ENCODE data around the gene EFR3B. TPM values are rescaled to one million over a fixed set of nuclear protein-coding genes. Genes with fewer than 3 reads are reported as not detected.

Gene EFR3B
- total RNA-seq, 4 donors from 2014 or later, result 0.40 to 1.2 (median 0.65) TPM

- Histone ChIP-seq H3K27ac (no peak overlapping the region), H3K27me3 (no peaks in the 10 kb centered on the region), H3K36me3 (no peaks in the 10 kb centered on the region), H3K4me1 (no peaks in the 10 kb centered on the region), H3K9me3 (no peaks in the 10 kb centered on the region), H3K4me3 (no peak overlapping the region)
- TF ChIP-seq CTCF (IDR thresholded peaks at IDR 0.05), result peak in 1 of 6 experiments; percentile 14
- TF ChIP-seq POLR2A (IDR thresholded peaks at IDR 0.05), result no peak
- DNase-seq, result no peak
Observed at GRCh38 chr2:25201265-25201664, 159.4 kb downstream of the EFR3B start.

DNA sequence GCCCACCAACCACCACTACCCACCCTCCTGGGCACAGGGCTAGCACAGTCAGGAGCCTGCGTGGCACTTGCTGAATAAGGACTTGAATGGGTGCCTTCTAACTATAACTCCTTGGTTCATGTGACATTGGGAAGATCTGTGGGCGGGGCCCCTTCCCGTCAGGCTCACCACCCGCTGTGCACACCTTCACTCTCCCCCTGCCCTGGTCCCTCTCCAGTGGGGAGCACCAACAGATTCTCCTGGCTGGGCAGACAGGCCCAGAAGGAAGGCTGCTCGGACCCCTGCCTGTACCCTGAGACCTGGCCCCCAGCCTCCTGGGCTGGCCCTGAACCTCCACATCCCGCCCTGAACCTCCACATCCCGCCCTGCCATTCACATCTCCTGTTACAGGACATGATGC, 159.9 kb downstream of the EFR3B start:
- TF ChIP-seq CTCF (IDR thresholded peaks at IDR 0.05), result no peak
- no peak for TF ChIP-seq POLR2A (IDR thresholded peaks at IDR 0.05)
- no peak for DNase-seq

GRCh38 chr2:25202275-25202674, 160.4 kb downstream of the EFR3B start:
- Histone ChIP-seq H3K4me1 (no peaks in the 10 kb centered on the region), H3K27me3 (no peaks in the 10 kb centered on the region), H3K36me3 (no peaks in the 10 kb centered on the region), H3K9me3 (no peaks in the 10 kb centered on the region), H3K27ac (no peak overlapping the region), H3K4me3 (no peak overlapping the region)
- no peak for DNase-seq
- TF ChIP-seq POLR2A (IDR thresholded peaks at IDR 0.05) (no peak), CTCF (IDR thresholded peaks at IDR 0.05) (no peak)

More for the DNA sequence above, 159.9 kb downstream of the EFR3B start:
- Histone ChIP-seq H3K36me3 (no peaks in the 10 kb centered on the region), H3K27me3 (no peaks in the 10 kb centered on the region), H3K27ac (no peak overlapping the region), H3K4me3 (no peak overlapping the region), H3K4me1 (no peaks in the 10 kb centered on the region), H3K9me3 (no peaks in the 10 kb centered on the region)

DNA sequence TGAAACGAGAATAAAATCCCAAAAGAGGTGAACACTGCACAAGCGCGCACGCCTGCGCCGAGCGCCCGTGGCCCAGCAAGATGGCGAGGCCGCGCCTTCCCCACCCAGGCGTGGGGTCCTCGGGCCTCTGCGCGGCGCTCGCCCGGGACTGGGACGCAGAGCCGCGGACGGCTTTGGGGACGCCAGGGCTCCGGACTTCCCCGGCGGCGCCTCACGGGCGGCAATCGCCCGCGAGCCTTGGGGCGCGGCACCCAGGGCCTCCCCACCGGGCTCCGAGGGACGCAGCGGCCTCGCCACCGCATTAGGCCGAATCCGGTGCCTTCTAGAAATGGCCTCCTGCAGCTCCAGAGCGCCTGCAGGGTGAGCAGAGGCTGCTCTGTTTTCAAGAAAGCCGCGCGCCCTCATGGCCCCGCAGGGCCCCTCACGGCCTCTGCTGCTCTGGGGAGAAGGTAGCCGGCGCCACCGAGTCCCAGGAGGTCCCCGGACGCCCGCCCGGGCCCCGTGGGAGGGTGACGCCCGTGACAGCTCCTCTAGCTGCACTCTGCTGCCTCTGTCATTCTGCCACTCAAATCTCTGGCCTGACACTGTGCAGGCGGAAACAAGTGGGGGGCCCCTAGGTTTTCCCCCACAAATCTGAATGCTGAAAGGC, 162.4 kb downstream of the EFR3B start:
- Histone ChIP-seq H3K4me1 (peaks cover 0 to 5% (median under 1%) of the 10 kb centered on the region in 4 donors), H3K27ac (peak overlapping the region in 1 of 4 donors; percentile 64), H3K4me3 (peak overlapping the region; percentile 0 to 41 (median 31)), H3K36me3 (no peaks in the 10 kb centered on the region), H3K27me3 (no peaks in the 10 kb centered on the region), H3K9me3 (no peaks in the 10 kb centered on the region)
- TF ChIP-seq POLR2A (IDR thresholded peaks at IDR 0.05) (no peak), CTCF (IDR thresholded peaks at IDR 0.05) (no peak)
- peak in 1 of 3 donors; percentile 43 for DNase-seq

DNA sequence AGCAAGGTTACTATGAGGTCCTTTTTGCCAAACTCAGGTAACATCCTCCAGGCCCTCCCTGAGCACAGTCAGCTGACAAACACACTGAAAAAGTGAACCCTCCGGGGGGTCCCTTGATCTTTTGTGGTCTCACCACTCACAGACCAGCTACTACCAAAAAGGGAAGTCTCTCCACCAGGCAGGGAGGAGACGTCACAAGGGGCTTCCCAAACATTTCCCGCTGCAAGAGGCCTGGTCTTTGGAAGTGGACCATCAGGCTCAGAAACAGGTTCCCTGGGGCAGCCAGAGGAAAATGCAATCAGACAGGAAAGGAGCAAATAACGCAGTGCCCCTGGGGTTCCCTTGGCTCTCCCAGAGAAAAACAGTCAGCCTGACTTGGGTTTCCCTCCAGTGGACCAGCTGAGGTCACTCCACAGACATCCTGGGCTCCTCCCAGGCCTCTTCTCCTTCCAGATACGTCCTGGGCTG, 165.2 kb downstream of the EFR3B start:
- TF ChIP-seq POLR2A (IDR thresholded peaks at IDR 0.05) (no peak), CTCF (IDR thresholded peaks at IDR 0.05) (no peak)
- H3K4me3 ChIP-seq, result no peak overlapping the region

More for the DNA sequence above, 165.2 kb downstream of the EFR3B start:
- no peak for DNase-seq
- Histone ChIP-seq H3K4me1 (peaks cover 0 to 11% (median 4%) of the 10 kb centered on the region in 4 donors), H3K9me3 (no peaks in the 10 kb centered on the region), H3K27ac (no peak overlapping the region), H3K27me3 (no peaks in the 10 kb centered on the region), H3K36me3 (no peaks in the 10 kb centered on the region)

Small RNA genes lying within 50 kb of the gene (small RNA-seq; reads per million reads assigned to genes)
- gene RF00019, result 0 reads per million in 2 donors
- gene RN7SL856P, result 0 to 0.32 reads per million in 2 donors

Other genes starting within 250 kb of the EFR3B start
- gene PTRHD1, start 248.7 kb upstream of the EFR3B start, total RNA-seq, result 10 to 100 TPM; 19.9 to 38.7 (median 21.2) TPM
- 10 to 100 TPM in 2 of 4 donors, 1 to 10 TPM in 2; 8.5 to 10.7 (median 10.0) TPM for gene CENPO, start 248.7 kb upstream of the EFR3B start, total RNA-seq
- gene ADCY3, start 121.8 kb upstream of the EFR3B start, total RNA-seq, result 100 to 1,000 TPM in 1 of 4 donors, 10 to 100 TPM in 3; 23.6 to 195 (median 56.4) TPM
- gene DNAJC27, start 70.1 kb upstream of the EFR3B start, total RNA-seq, result 10 to 100 TPM in 1 of 4 donors, 1 to 10 TPM in 3; 2.7 to 12.4 (median 7.8) TPM
- not detected for gene POMC, start 126.5 kb downstream of the EFR3B start, total RNA-seq